A549 (cell line): ENCODE results near the gene BOD1L1. TPM values are rescaled to one million over a fixed set of nuclear protein-coding genes. Genes with fewer than 3 reads are reported as not detected.
A peak's percentile ranks its signal among the peaks of the same experiment; 100 is the strongest.

Source experiments
- ATAC-seq, 2 experiments: fragments of 200-7000 bp in 1 of 2; fragments of >200 bp in 1 of 2; cut with Nextera tagmentation in 1 of 2; cut with Tn5 transposase in 1 of 2; 3 replicates each; pipeline versions ENCODE4 v1.8.0 to v1.9.1; 2018 to 2020; ENCODE audit warnings: mild to moderate bottlenecking in 1 of 2, moderate library complexity in 1 of 2
- CTCF ChIA-PET: fragments of 300-600 bp; sonication (Branson Sonifier 250); formaldehyde crosslinking; extraction: SDS; loops from one replicate; lab custom pipeline; 2021; ENCODE audit warnings: antibody characterized with exemption, inconsistent platforms; lab: Yijun Ruan, JAX
- POLR2A ChIA-PET: fragments of 350-600 bp; formaldehyde crosslinking; extraction: SDS; loops from one replicate; lab custom pipeline; 2021; ENCODE audit warnings: antibody characterized with exemption, inconsistent platforms; lab: Yijun Ruan, JAX
- DNase-seq, 2 experiments: peaks; one replicate each; pipeline versions ENCODE4 v3.0.0 to v3.0.0-alpha.2; 2011 to 2016; ENCODE audit warnings: low read depth in 1 of 2, low spot score in 1 of 2
- FAIRE-seq: peaks from 2 replicates; lab custom pipeline; 2011; peaks lifted over from hg19 to GRCh38; lab: Jason Lieb, UNC
- H3K27ac ChIP-seq, 2 experiments: fragments of >200 bp; sonication (Bioruptor Twin); formaldehyde crosslinking; 3 replicates each; pipeline ENCODE4 v1.5.1; 2016 to 2017
- H3K4me1 ChIP-seq: fragments of >200 bp; sonication (Bioruptor Twin); formaldehyde crosslinking; 3 replicates; pipeline ENCODE4 v1.6.1; 2016
- H3K4me2 ChIP-seq: fragments of >200 bp; sonication (Bioruptor Twin); formaldehyde crosslinking; 3 replicates; pipeline ENCODE4 v1.6.1; 2016
- H3K4me3 ChIP-seq: fragments of >200 bp; sonication (Bioruptor Twin); formaldehyde crosslinking; 3 replicates; pipeline ENCODE4 v1.5.1; 2016
- H3K9me3 ChIP-seq: fragments of >200 bp; sonication (Bioruptor Twin); formaldehyde crosslinking; 3 replicates; pipeline ENCODE4 v1.6.1; 2016
- BHLHE40 ChIP-seq: IDR thresholded peaks from 2 replicates; pipeline ENCODE4 v1.6.1; 2012; ENCODE audit warnings: low read depth, low read length, inconsistent platforms
- CBX2 ChIP-seq: fragments of 200-600 bp; sonication (generic); IDR thresholded peaks from 2 replicates; pipeline ENCODE4 v1.6.1; 2016; ENCODE audit warnings: low read depth, mild to moderate bottlenecking, borderline replicate concordance
- CHD2 ChIP-seq: fragments of 150-350 bp; IDR thresholded peaks from 2 replicates; pipeline ENCODE4 v1.6.1; 2014; ENCODE audit warnings: low read length; ENCODE audit not compliant: partially characterized antibody
- FOXS1 ChIP-seq: fragments of 250-450 bp; sonication (Bioruptor Pico); IDR thresholded peaks from 2 replicates; pipeline ENCODE4 v1.5.0; 2020; ENCODE audit warnings: mild to moderate bottlenecking, moderate library complexity
- HOXA7 ChIP-seq: fragments of 250-450 bp; sonication (Bioruptor Pico); IDR thresholded peaks from 2 replicates; pipeline ENCODE4 v1.5.0; 2020; ENCODE audit warnings: mild to moderate bottlenecking, moderate library complexity
- HOXB13 ChIP-seq: fragments of 250-450 bp; sonication (Bioruptor Pico); IDR thresholded peaks from 2 replicates; pipeline ENCODE4 v1.5.0; 2020; ENCODE audit warnings: low read depth, mild to moderate bottlenecking, moderate library complexity
- HOXB5 ChIP-seq: fragments of 250-450 bp; sonication (Bioruptor Pico); IDR thresholded peaks from 2 replicates; pipeline ENCODE4 v1.5.0; 2020; ENCODE audit warnings: mild to moderate bottlenecking, moderate library complexity
- JUN ChIP-seq, 2 experiments: fragments of >200 bp; sonication (Bioruptor Twin); formaldehyde crosslinking; IDR thresholded peaks; 2 replicates in 1 of 2; 3 replicates in 1 of 2; pipeline ENCODE4 v1.6.1; 2016 to 2017
- KDM1A ChIP-seq: fragments of 200-600 bp; sonication (generic); IDR thresholded peaks from 2 replicates; pipeline ENCODE4 v1.6.1; 2016; ENCODE audit warnings: low read depth, mild to moderate bottlenecking
- MAZ ChIP-seq: fragments of 150-350 bp; IDR thresholded peaks from 2 replicates; pipeline ENCODE4 v1.6.1; 2014; ENCODE audit warnings: antibody characterized with exemption, low read depth, low read length, borderline replicate concordance
- NR3C1 ChIP-seq: fragments of >200 bp; sonication (Bioruptor Twin); formaldehyde crosslinking; IDR thresholded peaks from 3 replicates; pipeline ENCODE4 v1.6.1; 2017
- POLR2A ChIP-seq: IDR thresholded peaks from 2 replicates; pipeline ENCODE4 v1.6.1; 2012; ENCODE audit warnings: mild to moderate bottlenecking, low read length
- RAD21 ChIP-seq, 2 experiments: fragments of >200 bp in 1 of 2; sonication (Bioruptor Twin) in 1 of 2; formaldehyde crosslinking in 1 of 2; IDR thresholded peaks in 1 of 2; conservative IDR thresholded peaks in 1 of 2; 2 replicates in 1 of 2; 3 replicates in 1 of 2; pipeline ENCODE4 v1.6.1; 2012 to 2018; ENCODE audit warnings: inconsistent platforms in 1 of 2
- RARB ChIP-seq: fragments of 250-450 bp; sonication (Bioruptor Pico); IDR thresholded peaks from 2 replicates; pipeline ENCODE4 v1.8.0; 2021; ENCODE audit warnings: mild to moderate bottlenecking, moderate library complexity
- RCOR1 ChIP-seq: fragments of 150-350 bp; IDR thresholded peaks from 2 replicates; pipeline ENCODE4 v1.6.1; 2014; ENCODE audit warnings: antibody characterized with exemption, low read length, low read depth
- SMC3 ChIP-seq: fragments of >200 bp; sonication (Bioruptor Twin); formaldehyde crosslinking; IDR thresholded peaks from 3 replicates; pipeline ENCODE4 v1.6.1; 2018; ENCODE audit warnings: inconsistent platforms
- ZC3H11A ChIP-seq: fragments of 450-650 bp; IDR thresholded peaks from 2 replicates; pipeline ENCODE4 v1.6.1; 2014; ENCODE audit warnings: antibody characterized with exemption, mild to moderate bottlenecking
- ZNF302 ChIP-seq: fragments of 250-450 bp; sonication (Bioruptor Pico); IDR thresholded peaks from 2 replicates; pipeline ENCODE4 v1.9.0; 2021; ENCODE audit warnings: inconsistent platforms, mild to moderate bottlenecking, moderate library complexity
- WGBS: methylation state at CpG from one replicate; pipeline ENCODE4 v1.1.6; 2017; ENCODE audit errors: missing lambda C conversion rate; 5-methylcytosine and 5-hydroxymethylcytosine counted together
- polyA plus RNA-seq, 4 experiments: library from polyadenylated mRNA; depleted of rRNA in 3 of 4; stranded (reverse); fragments of >200 nt; fragmentation: RNase III in 1 of 4; extraction: RNeasy Plus Mini Kit Qiagen cat#74134 plus additional on column Dnase treatment in 1 of 4; gene quantifications; 2 replicates in 3 of 4; 3 replicates in 1 of 4; pipeline ENCODE4 v1.2.3, GENCODE V29; 2011 to 2017
- TF ChIP-seq, protein P1 (sequence below): fragments of >200 bp; sonication (Bioruptor Twin); formaldehyde crosslinking; IDR thresholded peaks from 3 replicates; pipeline ENCODE4 v1.6.1; 2016
- TF ChIP-seq, protein P2 (sequence below): IDR thresholded peaks from 2 replicates; pipeline ENCODE4 v1.6.1; 2012
- TF ChIP-seq, protein P3 (sequence below): IDR thresholded peaks from 2 replicates; pipeline ENCODE4 v1.6.1; 2012; ENCODE audit warnings: low read depth, borderline replicate concordance
- TF ChIP-seq, protein P4 (sequence below): fragments of >200 bp; sonication (Bioruptor Twin); formaldehyde crosslinking; IDR thresholded peaks from 2 replicates; pipeline ENCODE4 v1.6.1; 2016

The BOD1L1 gene
- polyA plus RNA-seq, 2 of the 4 experiments (the other 2 are of a cell fraction), result 16.4 to 27.7 TPM

DNA sequence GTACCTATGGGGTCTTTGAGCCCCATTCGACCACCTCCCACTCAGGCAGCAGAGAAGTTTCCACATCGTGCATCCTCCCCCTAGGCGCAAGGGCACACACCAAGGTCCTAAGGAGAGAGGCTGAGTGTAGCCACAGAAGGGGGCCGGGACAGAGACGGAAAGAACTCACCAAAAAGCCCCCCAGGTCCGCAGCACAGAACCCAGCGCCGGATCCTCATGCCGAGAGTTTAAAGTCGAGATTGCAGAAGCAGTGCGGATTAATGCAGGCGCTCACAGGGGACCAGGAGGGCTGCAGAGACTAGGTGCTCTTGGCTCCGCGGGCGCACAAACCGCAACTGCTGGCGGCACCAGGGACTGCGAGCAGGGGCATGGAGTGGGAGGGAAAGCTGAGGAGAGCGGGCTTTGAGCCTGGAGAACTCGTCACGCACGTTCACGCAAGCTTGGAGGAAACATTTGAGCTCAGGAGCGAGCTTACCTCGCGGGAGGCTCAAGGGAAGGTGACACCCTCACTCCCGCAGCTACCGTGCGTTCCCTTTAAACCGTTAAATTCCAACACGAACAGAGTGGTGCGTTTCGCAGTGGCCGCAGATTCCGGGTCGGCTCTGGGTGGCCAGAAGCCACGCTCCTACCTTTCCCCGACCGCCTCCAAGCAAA is 91.7 kb downstream of the BOD1L1 start:
- CTCF ChIA-PET, result interaction anchor here (1.3 kb wide), 1 partner anchor 10 kb away, joined by 3 read pairs; no protein-coding TSS in a partner anchor
- 44% methylated on average over 25 of the region's 39 CpGs for WGBS
- DNase-seq (no peak), ATAC-seq (peak; percentile 60 to 66; a peak in 2 of 6 replicates)
- Histone ChIP-seq H3K4me2 (no peak overlapping the region; the same call in 2 of the 3 replicates), H3K4me1 (no peaks in the 10 kb centered on the region)
- TF ChIP-seq HOXA7 (CRISPR knock-in tag) (no peak), KDM1A (no peak), ZNF302 (CRISPR knock-in tag) (no peak), JUN (IDR thresholded peaks at IDR 0.05) (no peak), FOXS1 (no peak)
- TF ChIP-seq, all 56 proteins: peak for 0
- no peak overlapping the region for H3K4me3 ChIP-seq
- POLR2A ChIA-PET, result no interaction called here
- H3K9me3 ChIP-seq, result no peaks in the 10 kb centered on the region
- no peak for FAIRE-seq
- H3K27ac ChIP-seq, result no peak overlapping the region

DNA sequence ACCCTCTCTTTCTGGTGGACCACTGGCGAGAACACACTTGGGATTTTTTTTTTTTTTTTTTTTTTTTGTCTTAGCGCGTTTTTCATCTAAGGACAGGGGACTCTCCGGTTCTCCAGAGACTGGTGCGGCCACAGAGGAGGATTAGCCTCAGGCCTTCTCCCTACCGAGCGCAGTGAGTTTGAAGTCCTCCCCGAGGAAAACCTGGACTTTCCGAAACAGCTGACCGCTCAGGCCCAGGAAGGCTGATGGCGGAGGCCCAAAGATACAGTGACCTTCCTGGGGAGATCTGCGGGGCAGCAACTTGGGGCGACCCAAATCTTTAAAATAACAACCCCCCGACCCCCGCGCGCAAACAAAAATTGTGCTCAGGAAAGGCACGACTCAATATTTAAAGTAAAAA is 92.4 kb downstream of the BOD1L1 start:
- Histone ChIP-seq H3K4me3 (no peak overlapping the region), H3K9me3 (no peaks in the 10 kb centered on the region), H3K4me1 (no peaks in the 10 kb centered on the region), H3K4me2 (no peak overlapping the region), H3K27ac (no peak overlapping the region)
- FAIRE-seq (no peak), ATAC-seq (no peak), DNase-seq (no peak)
- CTCF ChIA-PET, result interaction anchor here (1.0 kb wide), 1 partner anchor 683 kb away, joined by 4 read pairs; no protein-coding TSS in a partner anchor
- TF ChIP-seq, protein P1, sequence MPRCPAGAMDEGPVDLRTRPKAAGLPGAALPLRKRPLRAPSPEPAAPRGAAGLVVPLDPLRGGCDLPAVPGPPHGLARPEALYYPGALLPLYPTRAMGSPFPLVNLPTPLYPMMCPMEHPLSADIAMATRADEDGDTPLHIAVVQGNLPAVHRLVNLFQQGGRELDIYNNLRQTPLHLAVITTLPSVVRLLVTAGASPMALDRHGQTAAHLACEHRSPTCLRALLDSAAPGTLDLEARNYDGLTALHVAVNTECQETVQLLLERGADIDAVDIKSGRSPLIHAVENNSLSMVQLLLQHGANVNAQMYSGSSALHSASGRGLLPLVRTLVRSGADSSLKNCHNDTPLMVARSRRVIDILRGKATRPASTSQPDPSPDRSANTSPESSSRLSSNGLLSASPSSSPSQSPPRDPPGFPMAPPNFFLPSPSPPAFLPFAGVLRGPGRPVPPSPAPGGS, result no peak
- TF ChIP-seq MAZ (no peak), CHD2 (no peak), RAD21 (conservative IDR thresholded peaks at IDR 0.05 in 1 of 2, IDR thresholded peaks at IDR 0.05 in 1 of 2) (no peak), HOXB13 (CRISPR knock-in tag) (no peak)
- TF ChIP-seq, protein P2, sequence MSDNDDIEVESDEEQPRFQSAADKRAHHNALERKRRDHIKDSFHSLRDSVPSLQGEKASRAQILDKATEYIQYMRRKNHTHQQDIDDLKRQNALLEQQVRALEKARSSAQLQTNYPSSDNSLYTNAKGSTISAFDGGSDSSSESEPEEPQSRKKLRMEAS, result no peak
- WGBS, result 76% methylated on average over 18 of the region's 18 CpGs
- POLR2A ChIA-PET, result no interaction called here

DNA sequence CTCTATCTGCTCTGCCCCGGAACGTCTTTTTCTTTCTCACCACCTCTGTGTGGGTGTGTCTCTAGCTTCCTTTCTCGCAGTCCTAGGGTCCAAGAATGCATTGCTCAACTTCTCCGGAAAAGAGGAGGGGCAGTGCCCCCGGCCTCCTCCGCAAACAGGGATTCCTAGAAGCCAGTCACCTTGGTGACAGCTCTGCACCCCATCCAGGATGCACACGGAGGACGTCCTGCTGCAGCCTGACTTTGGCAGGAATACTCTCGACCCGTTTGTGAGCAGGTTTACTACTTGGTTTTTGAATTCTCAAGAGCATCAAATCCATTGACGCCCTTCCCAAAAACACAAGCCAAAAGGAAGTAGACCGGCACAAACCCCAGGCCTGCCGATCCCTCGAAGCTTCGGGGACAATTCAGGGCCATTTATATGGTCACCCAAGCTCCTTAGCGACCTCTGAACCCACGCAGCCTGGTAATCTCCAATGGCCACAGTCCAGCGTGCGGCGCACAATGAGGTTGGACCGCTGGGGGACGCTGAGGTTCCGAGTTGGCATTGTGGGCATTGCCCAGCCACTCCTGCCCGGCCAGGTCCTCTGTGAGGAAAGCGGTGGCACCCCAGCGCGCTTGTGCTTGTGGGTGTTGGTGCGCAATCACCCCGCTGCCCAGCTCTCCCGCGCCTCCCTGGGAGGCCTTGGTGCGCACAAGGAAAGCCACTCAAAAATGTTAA is 93.0 kb downstream of the BOD1L1 start:
- DNase-seq (no peak), ATAC-seq (no peak), FAIRE-seq (no peak)
- H3K4me1 ChIP-seq, result no peaks in the 10 kb centered on the region
- POLR2A ChIA-PET, result no interaction called here
- H3K4me2 ChIP-seq, result no peak overlapping the region
- no peak overlapping the region for H3K27ac ChIP-seq
- 74% methylated on average over 14 of the region's 32 CpGs for WGBS
- H3K9me3 ChIP-seq, result no peaks in the 10 kb centered on the region
- TF ChIP-seq, protein P3, sequence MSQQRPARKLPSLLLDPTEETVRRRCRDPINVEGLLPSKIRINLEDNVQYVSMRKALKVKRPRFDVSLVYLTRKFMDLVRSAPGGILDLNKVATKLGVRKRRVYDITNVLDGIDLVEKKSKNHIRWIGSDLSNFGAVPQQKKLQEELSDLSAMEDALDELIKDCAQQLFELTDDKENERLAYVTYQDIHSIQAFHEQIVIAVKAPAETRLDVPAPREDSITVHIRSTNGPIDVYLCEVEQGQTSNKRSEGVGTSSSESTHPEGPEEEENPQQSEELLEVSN, result no peak
- TF ChIP-seq RAD21 (conservative IDR thresholded peaks at IDR 0.05 in 1 of 2, IDR thresholded peaks at IDR 0.05 in 1 of 2), result no peak
- TF ChIP-seq HOXB13 (CRISPR knock-in tag), result no peak
- TF ChIP-seq CBX2, result no peak
- no peak for TF ChIP-seq RARB
- no peak for TF ChIP-seq BHLHE40
- no peak for TF ChIP-seq NR3C1
- TF ChIP-seq ZNF302 (CRISPR knock-in tag), result no peak
- TF ChIP-seq, protein P4, sequence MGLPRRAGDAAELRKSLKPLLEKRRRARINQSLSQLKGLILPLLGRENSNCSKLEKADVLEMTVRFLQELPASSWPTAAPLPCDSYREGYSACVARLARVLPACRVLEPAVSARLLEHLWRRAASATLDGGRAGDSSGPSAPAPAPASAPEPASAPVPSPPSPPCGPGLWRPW, result no peak
- TF ChIP-seq RCOR1, result no peak
- TF ChIP-seq SMC3, result no peak
- no peak for TF ChIP-seq POLR2A
- TF ChIP-seq, protein P2, result no peak
- no peak for TF ChIP-seq FOXS1
- TF ChIP-seq HOXB5, result no peak
- no peak for TF ChIP-seq ZC3H11A
- CTCF ChIA-PET, result interaction anchor here (1.0 to 1.7 kb wide), 2 partner anchors 8 to 682 kb away, joined by 4 to 5 read pairs; no protein-coding TSS in a partner anchor
- H3K4me3 ChIP-seq, result no peak overlapping the region
